ENCODE data around the gene SET. TPM values are rescaled to one million over a fixed set of nuclear protein-coding genes. Genes with fewer than 3 reads are reported as not detected.

SET gene
- total and polyA plus RNA-seq, 2 of the 8 experiments (the other 6 are each of a cell fraction or from before 2014, with no cell fraction given): 466 to 1,345 TPM

- TF ChIP-seq MAX (IDR thresholded peaks at IDR 0.05) (peak; percentile 63), NANOG (IDR thresholded peaks at IDR 0.05; ENCODE audit: insufficient read depth, low read depth, low read length, poor library complexity, severe bottlenecking) (peak; percentile 2), GABPA (IDR thresholded peaks at IDR 0.05; ENCODE audit: borderline replicate concordance, insufficient read depth, low read length) (no peak), POLR2A (IDR thresholded peaks at IDR 0.05; ENCODE audit: control extremely low read depth in 1 of 2, low read depth in 2 of 2, low read length in 2 of 2) (peak; percentile 100)
- TF ChIP-seq, protein P1, sequence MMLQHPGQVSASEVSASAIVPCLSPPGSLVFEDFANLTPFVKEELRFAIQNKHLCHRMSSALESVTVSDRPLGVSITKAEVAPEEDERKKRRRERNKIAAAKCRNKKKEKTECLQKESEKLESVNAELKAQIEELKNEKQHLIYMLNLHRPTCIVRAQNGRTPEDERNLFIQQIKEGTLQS (IDR thresholded peaks at IDR 0.05; ENCODE audit: insufficient read depth, low read depth, low read length): no peak
Observed at GRCh38 chr9:128683340-128684064, 5.5 kb upstream of the SET start (continued).

Data from H1 (cell line).